Neural progenitor cell (in vitro differentiated cells): ENCODE measurements around the gene CCR4. TPM values are rescaled to one million over a fixed set of nuclear protein-coding genes. Genes with fewer than 3 reads are reported as not detected.
"Not testable (repeated sequence)": the region's sequence is repeated elsewhere in the genome, so short reads cannot be mapped to it uniquely, and the experiment has no call there.

Experiments used
- DNase-seq: peaks from one replicate; pipeline ENCODE4 v3.0.0-alpha.2; 2016; ENCODE audit warnings: low spot score
- H2AFZ ChIP-seq: fragments of 200-600 bp; sonication (generic); replicated peaks from 2 replicates; pipeline ENCODE4 v1.6.1; 2016; ENCODE audit warnings: antibody characterized with exemption
- H3F3A ChIP-seq: fragments of 200-600 bp; sonication (generic); 2 replicates; pipeline ENCODE4 v1.6.1; 2016; ENCODE audit warnings: antibody characterized with exemption, low read depth
- H3K27ac ChIP-seq: fragments of 200-600 bp; sonication (generic); 2 replicates; pipeline ENCODE4 v1.5.1; 2016; ENCODE audit warnings: mild to moderate bottlenecking
- H3K27me3 ChIP-seq: fragments of 200-600 bp; sonication (generic); 2 replicates; pipeline ENCODE4 v1.6.1; 2016; ENCODE audit warnings: mild to moderate bottlenecking, moderate library complexity
- H3K36me3 ChIP-seq: fragments of 200-600 bp; sonication (generic); 2 replicates; pipeline ENCODE4 v1.5.1; 2016
- H3K4me1 ChIP-seq: fragments of 200-600 bp; sonication (generic); 2 replicates; pipeline ENCODE4 v1.6.1; 2016; ENCODE audit warnings: mixed run types
- H3K4me2 ChIP-seq: fragments of 200-600 bp; sonication (generic); 2 replicates; pipeline ENCODE4 v1.6.1; 2016
- H3K4me3 ChIP-seq: fragments of 200-600 bp; sonication (generic); 2 replicates; pipeline ENCODE4 v1.5.1; 2016
- H3K79me2 ChIP-seq: fragments of 200-600 bp; sonication (generic); 2 replicates; pipeline ENCODE4 v1.6.1; 2016; ENCODE audit warnings: low read depth
- H3K9ac ChIP-seq: fragments of 200-600 bp; sonication (generic); 2 replicates; pipeline ENCODE4 v1.6.1; 2016
- H3K9me3 ChIP-seq: fragments of 200-600 bp; sonication (generic); 2 replicates; pipeline ENCODE4 v1.5.1; 2016; ENCODE audit warnings: low read depth
- H4K20me1 ChIP-seq: fragments of 200-600 bp; sonication (generic); 2 replicates; pipeline ENCODE4 v1.6.1; 2016; ENCODE audit warnings: low read depth
- H3K27ac Mint-ChIP-seq: 3 replicates; pipeline ENCODE4 v1.8.0; 2021; ENCODE audit warnings: mixed read lengths
- H3K27me3 Mint-ChIP-seq: 2 replicates; pipeline ENCODE4 v1.8.0; 2022; ENCODE audit warnings: low read depth, mild to moderate bottlenecking, inconsistent platforms, moderate library complexity, mixed read lengths; ENCODE audit not compliant: insufficient read depth
- H3K36me3 Mint-ChIP-seq: 3 replicates; pipeline ENCODE4 v1.8.0; 2021; ENCODE audit warnings: mixed read lengths
- H3K4me1 Mint-ChIP-seq: 3 replicates; pipeline ENCODE4 v1.8.0; 2021; ENCODE audit warnings: mixed read lengths
- H3K4me3 Mint-ChIP-seq: 3 replicates; pipeline ENCODE4 v1.8.0; 2021; ENCODE audit warnings: mild to moderate bottlenecking, moderate library complexity, mixed read lengths
- H3K9me3 Mint-ChIP-seq: 3 replicates; pipeline ENCODE4 v1.8.0; 2020; ENCODE audit warnings: mixed read lengths
- CTCF ChIP-seq: fragments of 200-600 bp; sonication (generic); IDR thresholded peaks from 2 replicates; pipeline ENCODE4 v1.5.1; 2017; ENCODE audit warnings: antibody characterized with exemption, mild to moderate bottlenecking
- EZH2 ChIP-seq: fragments of 200-600 bp; sonication (generic); IDR thresholded peaks from 2 replicates; pipeline ENCODE4 v1.6.1; 2017; ENCODE audit warnings: antibody characterized with exemption, mild to moderate bottlenecking, moderate library complexity
- EZH2phosphoT487 ChIP-seq: fragments of 200-600 bp; sonication (generic); IDR thresholded peaks from 2 replicates; pipeline ENCODE4 v1.6.1; 2017; ENCODE audit warnings: antibody characterized with exemption
- total RNA-seq: library from RNA; depleted of rRNA; stranded (reverse); fragments of >200 nt; gene quantifications from 2 replicates; pipeline ENCODE4 v1.2.3, GENCODE V29; 2015; ENCODE audit warnings: low replicate concordance

The CCR4 gene
- total RNA-seq, 1 donor from 2014 or later = not detected

GRCh38 chr3:32965617-32966213 is 14.3 kb downstream of the CCR4 start:
- not testable (repeated sequence) for H3K4me1 ChIP-seq, DNase-seq, H3K27ac Mint-ChIP-seq, H3K36me3 ChIP-seq, H3K27ac ChIP-seq, H3K4me1 Mint-ChIP-seq, H3K9ac ChIP-seq, H3K27me3 ChIP-seq, H3K9me3 ChIP-seq, H4K20me1 ChIP-seq, H3K4me3 Mint-ChIP-seq, H3K27me3 Mint-ChIP-seq, H3K4me3 ChIP-seq, H3K36me3 Mint-ChIP-seq, H3K4me2 ChIP-seq, H2AFZ ChIP-seq, H3K79me2 ChIP-seq, H3F3A ChIP-seq
- H3K9me3 Mint-ChIP-seq = peaks cover 26% of the 10 kb centered on the region

- not testable (repeated sequence) for DNase-seq, H3K79me2 ChIP-seq, H3F3A ChIP-seq, H3K4me1 ChIP-seq, H3K4me2 ChIP-seq, H3K4me3 Mint-ChIP-seq, H3K9ac ChIP-seq, H3K9me3 ChIP-seq, H3K4me3 ChIP-seq, H3K27me3 ChIP-seq, H3K27me3 Mint-ChIP-seq, H3K27ac Mint-ChIP-seq, H3K27ac ChIP-seq, H3K4me1 Mint-ChIP-seq, H3K36me3 Mint-ChIP-seq, H2AFZ ChIP-seq, H4K20me1 ChIP-seq, H3K36me3 ChIP-seq
- peaks cover 26% of the 10 kb centered on the region for H3K9me3 Mint-ChIP-seq
Observed at GRCh38 chr3:32966627-32967026, 15.2 kb downstream of the CCR4 start.

- peaks cover 4% of the 10 kb centered on the region for H3K36me3 Mint-ChIP-seq
- Histone ChIP-seq H3K4me1 (peaks cover 9% of the 10 kb centered on the region), H3F3A (no peaks in the 10 kb centered on the region), H3K9ac (no peak overlapping the region), H3K36me3 (no peaks in the 10 kb centered on the region), H3K27ac (no peak overlapping the region), H4K20me1 (no peaks in the 10 kb centered on the region), H3K4me2 (no peak overlapping the region), H2AFZ (no peak overlapping the region), H3K79me2 (no peaks in the 10 kb centered on the region), H3K9me3 (no peaks in the 10 kb centered on the region), H3K4me3 (no peak overlapping the region), H3K27me3 (no peaks in the 10 kb centered on the region)
- DNase-seq = no peak
- H3K27me3 Mint-ChIP-seq = peaks cover 2% of the 10 kb centered on the region
- peaks cover 4% of the 10 kb centered on the region for H3K4me1 Mint-ChIP-seq
- peaks cover 26% of the 10 kb centered on the region for H3K9me3 Mint-ChIP-seq
- H3K27ac Mint-ChIP-seq = no peak overlapping the region
- TF ChIP-seq CTCF = no peak
- no peak for TF ChIP-seq EZH2phosphoT487
- no peak for TF ChIP-seq EZH2
- no peak overlapping the region for H3K4me3 Mint-ChIP-seq
Observed at GRCh38 chr3:32968166-32968919, 16.9 kb downstream of the CCR4 start.

GRCh38 chr3:32968920-32969389 is 17.5 kb downstream of the CCR4 start:
- Histone ChIP-seq H3K9ac (no peak overlapping the region), H3K36me3 (no peaks in the 10 kb centered on the region), H3K9me3 (no peaks in the 10 kb centered on the region), H3K4me1 (peaks cover 9% of the 10 kb centered on the region), H3K79me2 (no peaks in the 10 kb centered on the region), H3K27me3 (no peaks in the 10 kb centered on the region), H3K4me2 (no peak overlapping the region), H3K4me3 (no peak overlapping the region), H4K20me1 (no peaks in the 10 kb centered on the region), H2AFZ (no peak overlapping the region), H3K27ac (no peak overlapping the region), H3F3A (no peaks in the 10 kb centered on the region)
- TF ChIP-seq EZH2phosphoT487 (no peak), CTCF (no peak), EZH2 (no peak)
- H3K4me1 Mint-ChIP-seq = peaks cover 4% of the 10 kb centered on the region
- DNase-seq = no peak
- H3K27me3 Mint-ChIP-seq = peaks cover 2% of the 10 kb centered on the region
- peaks cover 26% of the 10 kb centered on the region for H3K9me3 Mint-ChIP-seq
- H3K27ac Mint-ChIP-seq = no peak overlapping the region
- H3K36me3 Mint-ChIP-seq = peaks cover 4% of the 10 kb centered on the region
- H3K4me3 Mint-ChIP-seq = no peak overlapping the region
